ENCODE data around the gene CRACR2B.
A peak's percentile ranks its signal among the peaks of the same experiment; 100 is the strongest.

Gene CRACR2B

GRCh38 chr11:827146-827896 is 398 bp upstream of the CRACR2B start:
- DNase-seq: no peak

GRCh38 chr11:828506-829175 is 922 bp downstream of the CRACR2B start:
- DNase-seq: no peak

- DNase-seq: no peak
Measured at GRCh38 chr11:829176-829846, 1.6 kb downstream of the CRACR2B start.

GRCh38 chr11:829847-830294 is 2.2 kb downstream of the CRACR2B start:
- no peak for DNase-seq

GRCh38 chr11:830295-831117 is 2.8 kb downstream of the CRACR2B start:
- DNase-seq: no peak

GRCh38 chr11:831118-831864 is 3.6 kb downstream of the CRACR2B start:
- no peak for DNase-seq

- DNase-seq: no peak
Measured at GRCh38 chr11:831961-832528, 4.3 kb downstream of the CRACR2B start.

- DNase-seq: no peak
Measured at GRCh38 chr11:832529-833113, 4.9 kb downstream of the CRACR2B start, which contains the start of gene CD151. Gene CD151, plus strand, starts transcription at chr11:832952. Its CDS starts 3,118 bp downstream, at chr11:836070.

- DNase-seq: no peak
Measured at GRCh38 chr11:833114-833791, 5.5 kb downstream of the CRACR2B start.

GRCh38 chr11:833849-834311 is 6.2 kb downstream of the CRACR2B start:
- no peak for DNase-seq

- no peak for DNase-seq
Measured at GRCh38 chr11:834371-835316, 6.9 kb downstream of the CRACR2B start.

GRCh38 chr11:836274-836673 is 8.6 kb downstream of the CRACR2B start:
- no peak for DNase-seq

- DNase-seq: no peak
Measured at GRCh38 chr11:836700-837099, 9.0 kb downstream of the CRACR2B start.

- no peak for DNase-seq
Measured at GRCh38 chr11:837189-837989, 9.7 kb downstream of the CRACR2B start.

- no peak for DNase-seq
Measured at GRCh38 chr11:837990-838307, 10.2 kb downstream of the CRACR2B start.

GRCh38 chr11:838441-839279 is 10.9 kb downstream of the CRACR2B start:
- peak; percentile 74 for DNase-seq

- no peak for DNase-seq
Measured at GRCh38 chr11:839280-839623, 11.5 kb downstream of the CRACR2B start.

Measured in DMS 273 treated with DMSO at 0.1 percent for 48 hours (cell line).